T-cell (primary cell): ENCODE results near the gene OPA1. TPM values are rescaled to one million over a fixed set of nuclear protein-coding genes. Genes with fewer than 3 reads are reported as not detected.

Experiments
- ATAC-seq, 4 experiments: fragments of 200-7000 bp in 3 of 4; fragments of 150-1000 bp in 1 of 4; cut with Tn5 transposase; replicated peaks in 1 of 4; 1 replicate in 3 of 4; 2 replicates in 1 of 4; pipeline ENCODE4 v1.10.0; 2021; ENCODE audit warnings: moderate library complexity in 3 of 4, mild to moderate bottlenecking in 2 of 4, moderate number of reproducible peaks in 1 of 4
- CTCF ChIA-PET, 2 donors: fragments of 300-600 bp; sonication (Branson Sonifier 250); formaldehyde crosslinking; loops; one replicate each; lab custom pipeline; 2022; ENCODE audit warnings: antibody characterized with exemption in 2 of 2; lab: Charles Lee
- POLR2A ChIA-PET, 2 donors: fragments of 300-600 bp; sonication (Branson Sonifier 250); formaldehyde crosslinking; loops; one replicate each; lab custom pipeline; 2022; ENCODE audit warnings: antibody characterized with exemption in 2 of 2; lab: Charles Lee
- DNase-seq, 35 experiments: peaks; one replicate each; pipeline versions ENCODE4 v3.0.0 to v3.0.0-alpha.2; 2013 to 2023
- H3K27ac ChIP-seq: one replicate; pipeline ENCODE4 v1.5.1; 2013; ENCODE audit warnings: low read length
- H3K27me3 ChIP-seq, 2 experiments: replicated peaks in 1 of 2; 1 replicate in 1 of 2; 2 replicates in 1 of 2; pipeline versions ENCODE4 v1.6.1 to v1.7.0; 2013; ENCODE audit warnings: low read length in 1 of 2, mixed read lengths in 1 of 2; ENCODE audit not compliant: control insufficient read depth in 2 of 2, insufficient read depth in 2 of 2; ENCODE audit errors: extremely low read depth in 1 of 2
- H3K36me3 ChIP-seq, 2 donors: 1 replicate in 1 of 2; 2 replicates in 1 of 2; pipeline versions ENCODE4 v1.6.1 to v1.7.0; 2013; ENCODE audit warnings: low read length in 1 of 2; ENCODE audit not compliant: control insufficient read depth in 2 of 2, insufficient read depth in 1 of 2; ENCODE audit errors: extremely low read depth in 1 of 2
- H3K4me1 ChIP-seq, 2 experiments: 1 replicate in 1 of 2; 2 replicates in 1 of 2; pipeline versions ENCODE4 v1.6.1 to v1.7.0; 2013; ENCODE audit warnings: low read length in 2 of 2, mixed read lengths in 1 of 2; ENCODE audit not compliant: insufficient read depth in 2 of 2, control insufficient read depth in 1 of 2; ENCODE audit errors: extremely low read depth in 1 of 2
- H3K4me3 ChIP-seq, 2 donors: 1 replicate in 1 of 2; 2 replicates in 1 of 2; pipeline versions ENCODE4 v1.5.1 to v1.7.0; 2013; ENCODE audit warnings: mild to moderate bottlenecking in 2 of 2, low read length in 1 of 2, moderate library complexity in 1 of 2; ENCODE audit not compliant: control insufficient read depth in 1 of 2; ENCODE audit errors: extremely low read depth in 1 of 2
- H3K9me3 ChIP-seq: 2 replicates; pipeline ENCODE4 v1.7.0; 2013
- H3K27ac Mint-ChIP-seq, 2 donors: one replicate each; pipeline ENCODE4 v1.8.0; 2020 to 2021; ENCODE audit warnings: mild to moderate bottlenecking in 2 of 2, mixed read lengths in 2 of 2
- H3K27me3 Mint-ChIP-seq, 2 donors: one replicate each; pipeline ENCODE4 v1.8.0; 2021 to 2022; ENCODE audit warnings: mixed read lengths in 2 of 2
- H3K36me3 Mint-ChIP-seq: one replicate; pipeline ENCODE4 v1.8.0; 2021; ENCODE audit warnings: mixed read lengths
- H3K4me1 Mint-ChIP-seq, 3 donors: one replicate each; pipeline ENCODE4 v1.8.0; 2020 to 2022; ENCODE audit warnings: mixed read lengths in 3 of 3, mild to moderate bottlenecking in 1 of 3
- H3K4me3 Mint-ChIP-seq, 3 donors: one replicate each; pipeline ENCODE4 v1.8.0; 2020 to 2022; ENCODE audit warnings: mild to moderate bottlenecking in 3 of 3, mixed read lengths in 3 of 3, moderate library complexity in 3 of 3
- H3K9me3 Mint-ChIP-seq, 3 donors: one replicate each; pipeline ENCODE4 v1.8.0; 2020 to 2022; ENCODE audit warnings: mixed read lengths in 3 of 3
- WGBS: methylation state at CpG from one replicate; pipeline ENCODE4 v1.1.5; 2013; ENCODE audit warnings: missing lambda C conversion rate; ENCODE audit not compliant: insufficient coverage; 5-methylcytosine and 5-hydroxymethylcytosine counted together
- total RNA-seq, 35 experiments: library from RNA in 6 of 35; stranded (reverse) in 6 of 35; fragments of 120-200 nt in 1 of 35; gene quantifications; one replicate each; pipeline versions ENCODE4 v1.2.1 to v1.2.4 and lab custom pipeline; 2013 to 2026

Gene OPA1
- total RNA-seq, 5 donors from 2014 or later (not counting 1 experiment from before 2014, with no cell fraction given), result 40.5 to 56.1 (median 41.9) TPM

DNA sequence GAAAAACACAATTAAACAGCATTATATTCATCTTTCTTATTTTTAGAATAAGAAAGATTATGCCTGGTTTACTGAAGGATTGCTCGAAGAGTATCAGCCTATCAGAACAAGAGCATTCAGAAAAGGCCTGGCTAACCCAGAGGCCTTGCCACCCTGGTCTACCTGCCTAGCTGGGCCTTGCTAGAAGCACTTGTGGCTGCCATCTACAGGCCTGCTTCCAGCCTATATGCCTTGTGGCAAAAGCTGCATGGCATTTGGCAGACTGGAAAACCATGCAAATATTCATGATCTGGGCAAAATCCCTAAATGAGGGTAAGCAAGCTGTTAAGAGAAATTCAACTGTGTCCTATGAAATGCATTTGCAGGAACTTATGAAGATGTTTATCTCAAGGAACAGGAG is 29.0 kb upstream of the OPA1 start:
- POLR2A ChIA-PET, result no interaction called here
- H3K4me1 ChIP-seq, result no peaks in the 10 kb centered on the region
- no peak overlapping the region for H3K27ac ChIP-seq
- H3K4me3 ChIP-seq, result no peak overlapping the region
- ATAC-seq (no peak), DNase-seq (no peak)
- H3K9me3 ChIP-seq, result no peaks in the 10 kb centered on the region
- Mint-ChIP-seq H3K36me3 (no peaks in the 10 kb centered on the region), H3K27me3 (no peaks in the 10 kb centered on the region), H3K4me3 (no peak overlapping the region), H3K4me1 (no peaks in the 10 kb centered on the region), H3K27ac (no peak overlapping the region), H3K9me3 (no peaks in the 10 kb centered on the region)
- CTCF ChIA-PET, result no interaction called here
- no peaks in the 10 kb centered on the region for H3K27me3 ChIP-seq
- WGBS, result no CpG with 5 or more reads among the region's 1 CpG
- H3K36me3 ChIP-seq, result no peaks in the 10 kb centered on the region

DNA sequence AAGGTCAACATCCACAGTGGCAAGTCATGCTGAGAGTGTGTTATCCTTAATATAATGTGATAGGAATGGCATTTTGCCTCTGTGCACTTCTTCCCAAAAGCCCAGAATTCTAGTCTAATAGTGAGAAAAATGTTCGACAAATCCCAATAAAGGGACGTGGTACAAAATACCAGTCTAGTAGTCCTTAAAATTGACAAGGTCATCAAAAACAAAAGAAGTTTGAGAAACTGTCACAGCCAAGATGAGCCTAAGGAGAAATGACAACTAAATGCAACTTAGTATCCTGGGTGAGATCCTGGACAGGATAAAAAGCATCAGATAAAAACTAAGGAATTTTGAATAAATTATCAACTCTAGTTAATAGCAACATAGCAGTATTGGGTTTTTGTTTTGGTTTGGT is 23.9 kb upstream of the OPA1 start:
- Mint-ChIP-seq H3K4me1 (peaks cover 0 to 4% (median 0%) of the 10 kb centered on the region in 3 donors), H3K36me3 (no peaks in the 10 kb centered on the region), H3K9me3 (no peaks in the 10 kb centered on the region), H3K4me3 (no peak overlapping the region), H3K27me3 (no peaks in the 10 kb centered on the region), H3K27ac (no peak overlapping the region)
- Histone ChIP-seq H3K9me3 (no peaks in the 10 kb centered on the region), H3K36me3 (no peaks in the 10 kb centered on the region), H3K4me3 (no peak overlapping the region), H3K4me1 (no peaks in the 10 kb centered on the region), H3K27me3 (peaks cover 0 to 3% of the 10 kb centered on the region in 2 experiments), H3K27ac (no peak overlapping the region)
- no peak for ATAC-seq
- ChIA-PET POLR2A (interaction anchor here in 1 of 2 donors (0.6 kb wide), 1 partner anchor 87 kb away, joined by 3 read pairs; no protein-coding TSS in a partner anchor), CTCF (no interaction called here)
- WGBS, result no CpG with 5 or more reads among the region's 2 CpGs
- DNase-seq, result no peak

DNA sequence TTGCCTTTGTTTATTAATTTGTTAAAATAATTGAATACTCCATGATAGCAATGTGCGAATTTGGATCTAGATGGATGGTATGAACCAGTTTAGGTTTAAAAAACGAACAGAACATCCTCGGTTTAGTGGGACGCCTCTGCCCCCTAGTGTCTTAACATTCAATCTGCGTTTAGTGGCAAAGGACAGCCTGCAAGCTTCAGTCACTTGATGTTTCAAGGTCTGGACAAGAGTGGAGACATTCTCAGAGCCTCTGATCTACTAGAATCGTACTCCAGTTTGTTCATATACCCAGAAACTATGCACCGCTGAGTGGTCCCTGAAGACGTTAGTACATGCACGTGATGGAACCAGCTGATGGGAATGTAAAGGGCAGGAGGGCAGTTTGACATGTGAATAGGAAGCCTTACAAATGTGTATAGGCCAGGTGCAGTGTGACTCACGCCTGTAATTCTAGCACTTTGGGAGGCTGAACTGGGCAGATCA is 20.5 kb upstream of the OPA1 start:
- peak; percentile 40 to 58 (median 50) for ATAC-seq
- Mint-ChIP-seq H3K27ac (no peak overlapping the region), H3K27me3 (no peaks in the 10 kb centered on the region), H3K36me3 (no peaks in the 10 kb centered on the region), H3K4me1 (peaks cover 0 to 4% (median 0%) of the 10 kb centered on the region in 3 donors), H3K4me3 (no peak overlapping the region), H3K9me3 (no peaks in the 10 kb centered on the region)
- H3K4me1 ChIP-seq, result no peaks in the 10 kb centered on the region
- CTCF ChIA-PET, result interaction anchor here (0.6 to 1.4 kb wide), 6 partner anchors 11 to 1009 kb away, joined by 3 to 5 read pairs (median 4); no protein-coding TSS in a partner anchor
- no peaks in the 10 kb centered on the region for H3K36me3 ChIP-seq
- no peak overlapping the region for H3K27ac ChIP-seq
- WGBS, result 21% methylated on average over 6 of the region's 10 CpGs
- H3K9me3 ChIP-seq, result no peaks in the 10 kb centered on the region
- POLR2A ChIA-PET, result interaction anchor here in 1 of 2 donors (0.6 kb wide), 1 partner anchor 390 kb away, joined by 3 read pairs; no protein-coding TSS in a partner anchor
- peak in 28 of 35 experiments; percentile 6 to 60 (median 25) for DNase-seq
- H3K4me3 ChIP-seq, result no peak overlapping the region
- H3K27me3 ChIP-seq, result peaks cover 0 to 3% of the 10 kb centered on the region in 2 experiments

DNA sequence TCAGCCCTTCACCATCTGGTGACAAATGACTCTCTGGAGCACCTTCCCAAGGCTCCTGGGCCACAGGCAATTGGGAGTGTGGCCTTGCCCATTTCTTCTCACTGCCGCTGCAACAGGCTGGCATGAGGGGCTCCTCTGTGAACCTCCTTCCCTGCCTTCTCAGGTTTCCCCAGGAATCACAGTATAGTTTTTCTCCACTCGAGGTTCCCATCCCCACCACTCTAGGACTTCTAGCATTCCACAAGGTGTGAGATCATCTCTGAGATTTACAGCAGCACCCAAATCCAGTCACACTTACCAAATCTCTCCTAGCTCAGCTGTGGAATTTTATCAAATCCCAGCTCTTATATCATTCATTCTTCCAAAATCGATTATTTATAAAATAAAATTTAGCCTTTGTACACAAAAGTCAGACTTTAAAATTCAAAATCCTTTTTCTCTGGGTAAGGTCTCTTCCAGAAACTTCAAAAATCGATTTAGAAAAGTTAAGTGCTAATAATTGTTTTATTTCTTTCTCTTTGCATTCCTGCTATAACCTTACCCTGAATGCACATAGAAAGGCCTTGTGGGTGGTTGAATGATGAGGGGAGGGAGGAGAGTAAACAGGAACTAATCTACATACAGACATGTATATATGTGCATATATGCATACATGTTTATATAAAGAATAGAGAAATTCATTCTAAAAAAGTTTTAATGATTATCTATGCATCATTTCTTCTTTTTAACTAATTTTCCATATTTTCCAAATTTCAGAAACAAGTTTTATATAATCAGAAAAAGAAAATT is 19.4 kb upstream of the OPA1 start:
- no peaks in the 10 kb centered on the region for H3K27me3 Mint-ChIP-seq
- CTCF ChIA-PET, result interaction anchor here (0.7 to 1.4 kb wide), 4 partner anchors 10 to 108 kb away, joined by 3 to 4 read pairs (median 4); no protein-coding TSS in a partner anchor
- 80% methylated on average over 2 of the region's 4 CpGs for WGBS
- H3K36me3 Mint-ChIP-seq, result no peaks in the 10 kb centered on the region
- H3K27ac Mint-ChIP-seq, result no peak overlapping the region
- Histone ChIP-seq H3K9me3 (no peaks in the 10 kb centered on the region), H3K27me3 (peaks cover 0 to 3% of the 10 kb centered on the region in 2 experiments), H3K27ac (no peak overlapping the region), H3K4me1 (no peaks in the 10 kb centered on the region), H3K4me3 (no peak overlapping the region), H3K36me3 (no peaks in the 10 kb centered on the region)
- ATAC-seq, result no peak
- POLR2A ChIA-PET, result no interaction called here
- H3K4me1 Mint-ChIP-seq, result peaks cover 0 to 4% (median 0%) of the 10 kb centered on the region in 3 donors
- H3K9me3 Mint-ChIP-seq, result no peaks in the 10 kb centered on the region
- no peak for DNase-seq
- H3K4me3 Mint-ChIP-seq, result no peak overlapping the region

DNA sequence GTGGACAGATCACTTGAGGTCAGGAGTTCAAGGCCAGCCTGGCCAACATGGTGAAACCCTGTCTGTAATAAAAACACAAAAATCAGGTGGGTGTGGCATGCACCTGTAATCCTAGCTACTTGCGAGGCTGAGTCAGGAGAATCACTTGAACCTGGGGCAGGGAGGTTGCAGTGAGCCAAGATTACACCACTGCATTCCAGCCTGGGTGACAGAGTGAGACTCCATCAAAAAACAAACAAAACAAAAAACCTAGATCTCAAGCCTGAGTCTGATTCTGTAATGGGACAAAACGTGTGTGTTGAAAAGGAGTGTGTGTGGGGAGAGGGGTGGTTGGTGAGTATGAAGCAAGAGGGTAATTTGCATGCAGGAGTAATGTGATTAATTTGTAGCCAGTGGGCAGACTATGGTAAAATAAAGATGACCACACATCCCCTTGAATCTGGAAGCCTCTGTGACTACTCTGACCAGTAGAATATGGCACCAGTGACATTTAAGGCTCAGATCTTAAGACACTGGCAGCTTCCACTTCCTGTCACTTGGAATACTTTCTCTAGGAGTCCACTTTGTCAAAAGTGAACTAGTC is 18.4 kb upstream of the OPA1 start:
- H3K9me3 Mint-ChIP-seq, result no peaks in the 10 kb centered on the region
- Histone ChIP-seq H3K9me3 (no peaks in the 10 kb centered on the region), H3K36me3 (no peaks in the 10 kb centered on the region), H3K4me3 (no peak overlapping the region), H3K4me1 (no peaks in the 10 kb centered on the region), H3K27ac (no peak overlapping the region), H3K27me3 (peaks cover 0 to under 1% of the 10 kb centered on the region in 2 experiments)
- ATAC-seq (no peak), DNase-seq (no peak)
- CTCF ChIA-PET, result interaction anchor here in 1 of 2 donors (1.0 kb wide), 1 partner anchor 9 kb away, joined by 4 read pairs; no protein-coding TSS in a partner anchor
- no peaks in the 10 kb centered on the region for H3K27me3 Mint-ChIP-seq
- POLR2A ChIA-PET, result no interaction called here
- no peaks in the 10 kb centered on the region for H3K36me3 Mint-ChIP-seq
- no peak overlapping the region for H3K27ac Mint-ChIP-seq
- no CpG with 5 or more reads among the region's 2 CpGs for WGBS
- no peak overlapping the region for H3K4me3 Mint-ChIP-seq
- H3K4me1 Mint-ChIP-seq, result peaks cover 0 to 4% (median 0%) of the 10 kb centered on the region in 3 donors

DNA sequence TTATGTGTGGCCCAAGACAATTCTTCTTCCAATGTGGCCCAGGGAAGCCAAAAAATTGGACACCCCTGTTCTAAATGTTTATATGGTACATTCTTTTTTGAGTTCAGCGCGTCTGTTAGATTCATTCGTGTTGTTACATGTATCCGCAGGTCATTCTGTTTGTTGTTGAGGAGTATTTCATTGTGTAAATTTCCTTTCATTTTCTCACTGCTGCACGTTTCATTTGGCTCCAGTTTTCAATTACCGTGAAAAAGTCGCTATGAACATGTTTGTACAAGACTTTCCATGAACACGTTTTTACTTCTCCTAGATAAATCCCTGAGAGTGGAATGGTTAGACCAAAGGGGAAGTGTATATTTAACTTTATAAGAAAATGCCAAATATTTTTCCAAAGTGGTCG is 7.5 kb upstream of the OPA1 start:
- no peak for ATAC-seq
- Mint-ChIP-seq H3K27ac (no peak overlapping the region), H3K4me1 (no peaks in the 10 kb centered on the region), H3K4me3 (no peak overlapping the region), H3K36me3 (peaks cover 5% of the 10 kb centered on the region), H3K9me3 (no peaks in the 10 kb centered on the region), H3K27me3 (no peaks in the 10 kb centered on the region)
- no peaks in the 10 kb centered on the region for H3K9me3 ChIP-seq
- H3K4me1 ChIP-seq, result no peaks in the 10 kb centered on the region
- DNase-seq, result no peak
- no peaks in the 10 kb centered on the region for H3K36me3 ChIP-seq
- H3K4me3 ChIP-seq, result no peak overlapping the region
- POLR2A ChIA-PET, result no interaction called here
- no CpG with 5 or more reads among the region's 9 CpGs for WGBS
- CTCF ChIA-PET, result no interaction called here
- H3K27me3 ChIP-seq, result no peaks in the 10 kb centered on the region
- no peak overlapping the region for H3K27ac ChIP-seq
